Keratinocyte (primary cell): ENCODE measurements around the gene NUAK2.

Experiments
- EZH2 ChIP-seq: IDR thresholded peaks from one replicate; pipeline ENCODE4 v1.6.1; 2012; ENCODE audit warnings: inconsistent platforms, mild to moderate bottlenecking, low read length, moderate library complexity
- TF ChIP-seq, protein P1 (sequence below), 3 experiments: IDR thresholded peaks in 1 of 3; conservative IDR thresholded peaks in 1 of 3; optimal IDR thresholded peaks in 1 of 3; 2 replicates in 2 of 3; 3 replicates in 1 of 3; pipeline versions ENCODE3 to v1.5.1; 2011; ENCODE audit warnings: low read length in 3 of 3, mild to moderate bottlenecking in 3 of 3, moderate library complexity in 2 of 3, control low read depth in 1 of 3, inconsistent platforms in 1 of 3; ENCODE audit not compliant: insufficient read depth in 2 of 3; ENCODE audit errors: extremely low read depth in 1 of 3

DNA sequence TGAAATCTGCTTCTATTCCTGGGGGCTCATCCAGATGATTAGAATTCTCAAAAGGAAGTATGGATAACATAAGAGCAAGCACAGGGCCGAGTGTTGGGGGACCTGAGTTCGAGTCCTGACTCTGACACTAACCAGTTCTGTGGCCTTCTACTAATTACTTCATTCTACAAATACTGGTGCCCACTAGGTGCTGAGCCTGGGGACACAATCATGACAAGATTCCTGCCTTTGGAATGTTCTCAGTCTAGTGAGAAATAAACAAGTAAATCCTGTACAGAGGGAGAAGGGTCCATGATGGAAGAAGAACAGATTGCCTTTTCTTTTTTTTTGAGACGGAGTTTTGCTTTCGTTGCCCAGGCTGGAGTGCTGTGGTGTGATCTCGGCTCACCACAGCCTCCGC lies 2.2 kb upstream of the NUAK2 start:
- TF ChIP-seq, protein P1, sequence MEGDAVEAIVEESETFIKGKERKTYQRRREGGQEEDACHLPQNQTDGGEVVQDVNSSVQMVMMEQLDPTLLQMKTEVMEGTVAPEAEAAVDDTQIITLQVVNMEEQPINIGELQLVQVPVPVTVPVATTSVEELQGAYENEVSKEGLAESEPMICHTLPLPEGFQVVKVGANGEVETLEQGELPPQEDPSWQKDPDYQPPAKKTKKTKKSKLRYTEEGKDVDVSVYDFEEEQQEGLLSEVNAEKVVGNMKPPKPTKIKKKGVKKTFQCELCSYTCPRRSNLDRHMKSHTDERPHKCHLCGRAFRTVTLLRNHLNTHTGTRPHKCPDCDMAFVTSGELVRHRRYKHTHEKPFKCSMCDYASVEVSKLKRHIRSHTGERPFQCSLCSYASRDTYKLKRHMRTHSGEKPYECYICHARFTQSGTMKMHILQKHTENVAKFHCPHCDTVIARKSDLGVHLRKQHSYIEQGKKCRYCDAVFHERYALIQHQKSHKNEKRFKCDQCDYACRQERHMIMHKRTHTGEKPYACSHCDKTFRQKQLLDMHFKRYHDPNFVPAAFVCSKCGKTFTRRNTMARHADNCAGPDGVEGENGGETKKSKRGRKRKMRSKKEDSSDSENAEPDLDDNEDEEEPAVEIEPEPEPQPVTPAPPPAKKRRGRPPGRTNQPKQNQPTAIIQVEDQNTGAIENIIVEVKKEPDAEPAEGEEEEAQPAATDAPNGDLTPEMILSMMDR (optimal IDR thresholded peaks at IDR 0.05 in 1 of 3, IDR thresholded peaks at IDR 0.05 in 1 of 3, conservative IDR thresholded peaks at IDR 0.05 in 1 of 3; ENCODE audit: extremely low read depth in 1 of 3, insufficient read depth in 2 of 3, low read length in 3 of 3), result no peak
- TF ChIP-seq EZH2, result no peak
